ENCODE measurements around the gene DNAI7. TPM values are rescaled to one million over a fixed set of nuclear protein-coding genes. Genes with fewer than 3 reads are reported as not detected.

DNAI7 gene
- total RNA-seq, 1 donor from 2014 or later, result not detected

- Mint-ChIP-seq H3K27ac (no peak overlapping the region), H3K9me3 (no peaks in the 10 kb centered on the region), H3K36me3 (ENCODE audit: low read depth) (peaks cover 33% of the 10 kb centered on the region), H3K4me3 (ENCODE audit: low read depth) (no peak overlapping the region), H3K4me1 (ENCODE audit: low read depth) (peaks cover 7% of the 10 kb centered on the region), H3K27me3 (ENCODE audit: low read depth) (no peaks in the 10 kb centered on the region)
- intact Hi-C loops (cut with micrococcal nuclease), result loop anchor here (5.0 kb wide), 1 partner anchor 757 kb away; the partner anchor contains the start of gene RASSF8
- DNase-seq (ENCODE audit: low spot score), result no peak
Observed at GRCh38 chr12:25200703-25201102, 5.7 kb upstream of the DNAI7 start.

GRCh38 chr12:25197608-25198007, 2.6 kb upstream of the DNAI7 start:
- no peak for DNase-seq (ENCODE audit: low spot score)
- H3K27me3 Mint-ChIP-seq (ENCODE audit: low read depth), result peaks cover 3% of the 10 kb centered on the region
- no peak overlapping the region for H3K4me3 Mint-ChIP-seq (ENCODE audit: low read depth)
- H3K27ac Mint-ChIP-seq, result no peak overlapping the region
- intact Hi-C loops (cut with micrococcal nuclease), result loop anchor here (5.0 kb wide), 1 partner anchor 125 kb away; no protein-coding TSS in a partner anchor
- peaks cover 22% of the 10 kb centered on the region for H3K4me1 Mint-ChIP-seq (ENCODE audit: low read depth)
- H3K9me3 Mint-ChIP-seq, result no peaks in the 10 kb centered on the region
- H3K36me3 Mint-ChIP-seq (ENCODE audit: low read depth), result peaks cover 19% of the 10 kb centered on the region

DNA sequence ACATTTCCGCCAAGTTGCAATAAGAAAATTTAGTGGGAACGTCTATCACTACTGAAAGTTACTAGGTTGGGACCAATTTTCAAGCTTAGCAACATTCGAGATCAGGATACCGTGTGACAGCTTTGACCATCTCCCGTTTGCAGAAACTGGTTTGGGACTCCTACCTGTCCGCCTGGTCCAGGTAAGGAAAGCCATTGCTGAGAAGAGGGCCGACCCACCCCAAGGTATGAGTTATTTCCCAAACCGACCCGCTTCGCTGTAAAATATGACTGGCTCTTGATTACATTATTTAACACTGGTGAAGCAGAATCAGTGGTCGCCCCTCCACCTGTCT, 271 bp downstream of the DNAI7 start:
- Mint-ChIP-seq H3K36me3 (ENCODE audit: low read depth) (peaks cover 5% of the 10 kb centered on the region), H3K27me3 (ENCODE audit: low read depth) (peaks cover 3% of the 10 kb centered on the region), H3K27ac (peak overlapping the region; percentile 94), H3K9me3 (no peaks in the 10 kb centered on the region), H3K4me1 (ENCODE audit: low read depth) (peaks cover 22% of the 10 kb centered on the region), H3K4me3 (ENCODE audit: low read depth) (peak overlapping the region; percentile 94)
- intact Hi-C loops (cut with micrococcal nuclease), result loop anchor here (2.0 to 5.0 kb wide), 3 partner anchors 56 to 144 kb away; partner anchors contain the start of gene KRAS
- no peak for DNase-seq (ENCODE audit: low spot score)

GRCh38 chr12:25194214-25194613, 746 bp downstream of the DNAI7 start:
- Mint-ChIP-seq H3K9me3 (no peaks in the 10 kb centered on the region), H3K4me1 (ENCODE audit: low read depth) (peaks cover 22% of the 10 kb centered on the region), H3K27me3 (ENCODE audit: low read depth) (peaks cover 3% of the 10 kb centered on the region), H3K4me3 (ENCODE audit: low read depth) (peak overlapping the region; percentile 94), H3K36me3 (ENCODE audit: low read depth) (peaks cover 3% of the 10 kb centered on the region), H3K27ac (peak overlapping the region; percentile 94)
- intact Hi-C loops (cut with micrococcal nuclease), result loop anchor here (2.0 kb wide), 2 partner anchors 57 to 143 kb away; partner anchors contain the start of gene KRAS
- DNase-seq (ENCODE audit: low spot score), result no peak

- no peak overlapping the region for H3K27ac Mint-ChIP-seq
- no peak for DNase-seq (ENCODE audit: low spot score)
- peaks cover 34% of the 10 kb centered on the region for H3K4me1 Mint-ChIP-seq (ENCODE audit: low read depth)
- H3K27me3 Mint-ChIP-seq (ENCODE audit: low read depth), result peaks cover 3% of the 10 kb centered on the region
- no peak overlapping the region for H3K4me3 Mint-ChIP-seq (ENCODE audit: low read depth)
- peaks cover 3% of the 10 kb centered on the region for H3K36me3 Mint-ChIP-seq (ENCODE audit: low read depth)
- intact Hi-C loops (cut with micrococcal nuclease), result no loop called here
- no peaks in the 10 kb centered on the region for H3K9me3 Mint-ChIP-seq
Observed at GRCh38 chr12:25190793-25191192, 4.2 kb downstream of the DNAI7 start.

DNA sequence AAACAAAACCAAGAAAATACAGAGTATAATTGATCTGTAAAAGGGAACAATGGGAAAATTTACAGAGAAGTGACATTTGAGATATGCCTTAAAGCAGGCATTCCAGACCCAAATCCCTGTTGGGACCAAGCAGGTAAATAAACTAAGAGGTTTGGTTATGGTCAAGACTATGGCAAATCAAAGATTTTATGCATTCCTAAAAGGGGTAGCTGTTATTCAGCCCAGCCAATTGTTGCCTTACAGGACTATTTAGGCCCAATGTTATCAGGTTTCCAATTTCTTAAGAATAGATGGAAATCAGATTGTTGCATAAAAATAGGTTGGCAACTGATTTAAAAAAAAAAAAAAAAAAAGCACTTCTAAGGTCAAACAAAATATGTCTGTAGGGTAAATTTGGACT, 5.3 kb downstream of the DNAI7 start:
- Mint-ChIP-seq H3K4me3 (ENCODE audit: low read depth) (no peak overlapping the region), H3K9me3 (no peaks in the 10 kb centered on the region), H3K27me3 (ENCODE audit: low read depth) (peaks cover 3% of the 10 kb centered on the region), H3K36me3 (ENCODE audit: low read depth) (no peaks in the 10 kb centered on the region), H3K4me1 (ENCODE audit: low read depth) (peaks cover 23% of the 10 kb centered on the region), H3K27ac (no peak overlapping the region)
- intact Hi-C loops (cut with micrococcal nuclease), result loop anchor here (5.0 kb wide), 1 partner anchor 352 kb away; no protein-coding TSS in a partner anchor
- DNase-seq (ENCODE audit: low spot score), result no peak

GRCh38 chr12:25187781-25188180, 7.2 kb downstream of the DNAI7 start:
- no peaks in the 10 kb centered on the region for H3K9me3 Mint-ChIP-seq
- no peaks in the 10 kb centered on the region for H3K36me3 Mint-ChIP-seq (ENCODE audit: low read depth)
- peaks cover 22% of the 10 kb centered on the region for H3K4me1 Mint-ChIP-seq (ENCODE audit: low read depth)
- no peaks in the 10 kb centered on the region for H3K27me3 Mint-ChIP-seq (ENCODE audit: low read depth)
- no peak for DNase-seq (ENCODE audit: low spot score)
- H3K27ac Mint-ChIP-seq, result no peak overlapping the region
- H3K4me3 Mint-ChIP-seq (ENCODE audit: low read depth), result no peak overlapping the region
- intact Hi-C loops (cut with micrococcal nuclease), result loop anchor here (5.0 kb wide), 1 partner anchor 350 kb away; no protein-coding TSS in a partner anchor

GRCh38 chr12:25186788-25187402, 8.1 kb downstream of the DNAI7 start:
- Mint-ChIP-seq H3K27me3 (ENCODE audit: low read depth) (no peaks in the 10 kb centered on the region), H3K4me3 (ENCODE audit: low read depth) (peak overlapping the region; percentile 14), H3K36me3 (ENCODE audit: low read depth) (no peaks in the 10 kb centered on the region), H3K4me1 (ENCODE audit: low read depth) (peaks cover 22% of the 10 kb centered on the region), H3K27ac (no peak overlapping the region), H3K9me3 (no peaks in the 10 kb centered on the region)
- DNase-seq (ENCODE audit: low spot score), result no peak
- intact Hi-C loops (cut with micrococcal nuclease), result loop anchor here (5.0 kb wide), 1 partner anchor 350 kb away; no protein-coding TSS in a partner anchor

DNA sequence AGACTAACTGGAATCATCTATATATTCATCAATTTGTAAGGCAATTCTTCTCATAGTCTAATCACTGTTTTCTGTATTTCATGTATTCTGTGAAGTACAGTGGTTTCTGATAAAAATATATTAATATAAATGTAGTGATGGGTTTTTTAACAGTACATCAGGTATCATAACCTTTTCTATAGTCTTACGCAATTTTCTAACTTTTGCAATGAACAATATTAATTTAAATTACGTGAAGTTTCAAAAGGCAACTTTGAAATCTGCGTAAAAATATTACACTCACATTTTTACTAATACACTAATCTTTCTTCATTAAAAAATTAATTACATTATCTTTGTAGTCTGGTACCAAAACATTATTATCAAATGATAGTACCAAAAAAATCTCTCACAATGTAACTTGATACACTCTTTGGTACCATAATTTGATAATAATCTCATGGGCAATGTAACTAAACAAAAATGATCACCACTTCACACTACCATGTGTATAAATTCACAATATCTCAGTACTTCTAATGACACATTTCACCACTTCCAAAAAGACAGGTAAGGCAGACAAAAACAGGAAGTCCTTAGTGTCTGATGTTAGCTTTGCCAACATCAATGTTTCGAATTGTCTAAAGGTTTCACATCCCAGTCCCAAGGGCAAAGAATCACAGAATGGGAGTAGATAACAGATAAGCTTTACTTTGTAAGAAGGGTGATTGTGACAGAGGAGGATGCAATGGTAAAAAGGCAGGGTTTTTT, 8.7 kb downstream of the DNAI7 start:
- intact Hi-C loops (cut with micrococcal nuclease), result loop anchor here (5.0 kb wide), 1 partner anchor 349 kb away; no protein-coding TSS in a partner anchor
- Mint-ChIP-seq H3K4me1 (ENCODE audit: low read depth) (peaks cover 22% of the 10 kb centered on the region), H3K27me3 (ENCODE audit: low read depth) (no peaks in the 10 kb centered on the region), H3K9me3 (no peaks in the 10 kb centered on the region), H3K36me3 (ENCODE audit: low read depth) (no peaks in the 10 kb centered on the region), H3K4me3 (ENCODE audit: low read depth) (no peak overlapping the region), H3K27ac (no peak overlapping the region)
- no peak for DNase-seq (ENCODE audit: low spot score)

DNA sequence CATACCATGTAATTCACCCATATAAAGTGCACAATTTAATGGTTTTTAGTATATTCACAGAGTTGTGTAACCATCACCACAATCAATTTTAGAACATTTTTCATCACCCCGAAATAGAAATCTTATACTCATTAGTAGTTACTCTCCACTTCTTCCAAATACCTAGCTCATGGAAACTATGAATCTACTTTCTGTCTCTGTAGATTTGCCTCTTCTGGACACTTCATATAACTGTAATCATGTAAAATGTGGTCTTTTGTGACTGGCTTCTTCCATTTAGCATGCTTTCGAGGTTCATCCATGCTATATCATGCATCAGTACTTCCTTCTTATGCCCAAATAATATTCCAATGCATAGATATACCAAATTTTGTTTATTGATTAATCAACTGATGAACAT, 10.8 kb downstream of the DNAI7 start:
- Mint-ChIP-seq H3K27me3 (ENCODE audit: low read depth) (peaks cover 8% of the 10 kb centered on the region), H3K4me1 (ENCODE audit: low read depth) (peaks cover 22% of the 10 kb centered on the region), H3K4me3 (ENCODE audit: low read depth) (no peak overlapping the region), H3K27ac (no peak overlapping the region), H3K9me3 (no peaks in the 10 kb centered on the region), H3K36me3 (ENCODE audit: low read depth) (no peaks in the 10 kb centered on the region)
- DNase-seq (ENCODE audit: low spot score), result no peak
- intact Hi-C loops (cut with micrococcal nuclease), result no loop called here

GRCh38 chr12:25182765-25183164, 12.2 kb downstream of the DNAI7 start:
- DNase-seq (ENCODE audit: low spot score), result no peak
- Mint-ChIP-seq H3K4me3 (ENCODE audit: low read depth) (no peak overlapping the region), H3K9me3 (no peaks in the 10 kb centered on the region), H3K27ac (no peak overlapping the region), H3K27me3 (ENCODE audit: low read depth) (peaks cover 8% of the 10 kb centered on the region), H3K4me1 (ENCODE audit: low read depth) (peaks cover 20% of the 10 kb centered on the region), H3K36me3 (ENCODE audit: low read depth) (no peaks in the 10 kb centered on the region)
- intact Hi-C loops (cut with micrococcal nuclease), result no loop called here

- Mint-ChIP-seq H3K27me3 (ENCODE audit: low read depth) (peaks cover 14% of the 10 kb centered on the region), H3K27ac (no peak overlapping the region), H3K4me1 (ENCODE audit: low read depth) (no peaks in the 10 kb centered on the region), H3K9me3 (no peaks in the 10 kb centered on the region), H3K36me3 (ENCODE audit: low read depth) (no peaks in the 10 kb centered on the region), H3K4me3 (ENCODE audit: low read depth) (no peak overlapping the region)
- intact Hi-C loops (cut with micrococcal nuclease), result no loop called here
- DNase-seq (ENCODE audit: low spot score), result no peak
Observed at GRCh38 chr12:25162866-25163265, 32.1 kb downstream of the DNAI7 start.

GRCh38 chr12:25156061-25156460, 38.9 kb downstream of the DNAI7 start:
- no peaks in the 10 kb centered on the region for H3K9me3 Mint-ChIP-seq
- no peaks in the 10 kb centered on the region for H3K36me3 Mint-ChIP-seq (ENCODE audit: low read depth)
- no peak for DNase-seq (ENCODE audit: low spot score)
- peaks cover 18% of the 10 kb centered on the region for H3K27me3 Mint-ChIP-seq (ENCODE audit: low read depth)
- no peak overlapping the region for H3K4me3 Mint-ChIP-seq (ENCODE audit: low read depth)
- peaks cover 6% of the 10 kb centered on the region for H3K4me1 Mint-ChIP-seq (ENCODE audit: low read depth)
- no peak overlapping the region for H3K27ac Mint-ChIP-seq
- intact Hi-C loops (cut with micrococcal nuclease), result no loop called here
